CD4-positive, alpha-beta memory T cell (primary cell): ENCODE measurements around the gene IL6ST. TPM values are rescaled to one million over a fixed set of nuclear protein-coding genes. Genes with fewer than 3 reads are reported as not detected.

Experiments
- CTCF ChIA-PET: fragments of 350-600 bp; sonication (Branson Sonifier 250); formaldehyde crosslinking; loops from one replicate; lab custom pipeline; 2021; ENCODE audit warnings: inconsistent platforms; ENCODE audit not compliant: partially characterized antibody; lab: Charles Lee
- POLR2A ChIA-PET: fragments of 350-600 bp; sonication (Branson Sonifier 250); formaldehyde crosslinking; loops from one replicate; lab custom pipeline; 2021; ENCODE audit not compliant: partially characterized antibody; lab: Charles Lee
- DNase-seq, 5 donors: peaks; one replicate each; pipeline versions ENCODE4 v3.0.0 to v3.0.0-alpha.2; 2020 to 2022; ENCODE audit warnings: mixed read lengths in 1 of 5
- H3K27ac ChIP-seq: one replicate; pipeline ENCODE4 v1.7.0; 2013; ENCODE audit warnings: low read depth, low read length
- H3K27me3 ChIP-seq: 2 replicates; pipeline ENCODE4 v1.7.0; 2013; ENCODE audit warnings: mild to moderate bottlenecking, low read length, moderate library complexity; ENCODE audit not compliant: insufficient read depth
- H3K36me3 ChIP-seq: 2 replicates; pipeline ENCODE4 v1.7.0; 2013; ENCODE audit warnings: mild to moderate bottlenecking, low read length, moderate library complexity; ENCODE audit not compliant: insufficient read depth
- H3K4me1 ChIP-seq: 2 replicates; pipeline ENCODE4 v1.7.0; 2013; ENCODE audit warnings: mild to moderate bottlenecking, low read length, moderate library complexity; ENCODE audit not compliant: insufficient read depth
- H3K4me3 ChIP-seq, 2 donors: one replicate each; pipeline ENCODE4 v1.7.0; 2013; ENCODE audit warnings: low read length in 2 of 2, mild to moderate bottlenecking in 1 of 2
- H3K9me3 ChIP-seq, 2 donors: one replicate each; pipeline ENCODE4 v1.7.0; 2013; ENCODE audit warnings: low read length in 2 of 2, control low read depth in 1 of 2; ENCODE audit not compliant: control insufficient read depth in 1 of 2
- H3K27ac Mint-ChIP-seq, 7 donors: one replicate each; pipeline ENCODE4 v1.8.0; 2020 to 2021; ENCODE audit warnings: mixed read lengths in 7 of 7, mild to moderate bottlenecking in 6 of 7, inconsistent platforms in 3 of 7, moderate library complexity in 3 of 7
- H3K27me3 Mint-ChIP-seq, 2 donors: one replicate each; pipeline ENCODE4 v1.8.0; 2020 to 2021; ENCODE audit warnings: mixed read lengths in 2 of 2
- H3K36me3 Mint-ChIP-seq, 2 donors: one replicate each; pipeline ENCODE4 v1.8.0; 2020 to 2021; ENCODE audit warnings: mixed read lengths in 2 of 2, inconsistent platforms in 1 of 2, mild to moderate bottlenecking in 1 of 2
- H3K4me1 Mint-ChIP-seq, 4 donors: one replicate each; pipeline ENCODE4 v1.8.0; 2020 to 2021; ENCODE audit warnings: mixed read lengths in 4 of 4, mild to moderate bottlenecking in 1 of 4
- H3K4me3 Mint-ChIP-seq, 8 donors: one replicate each; pipeline ENCODE4 v1.8.0; 2020 to 2021; ENCODE audit warnings: mixed read lengths in 8 of 8, mild to moderate bottlenecking in 7 of 8, moderate library complexity in 6 of 8, inconsistent platforms in 3 of 8
- H3K9me3 Mint-ChIP-seq, 8 donors: one replicate each; pipeline ENCODE4 v1.8.0; 2020 to 2021; ENCODE audit warnings: mixed read lengths in 8 of 8, mild to moderate bottlenecking in 5 of 8, inconsistent platforms in 3 of 8, moderate library complexity in 1 of 8
- intact Hi-C: fragments of 100-400 bp; cut with micrococcal nuclease; formaldehyde crosslinking; loops from one replicate; pipeline ENCODE4 v1.15.1; 2023
- polyA plus RNA-seq, 2 donors: library from polyadenylated mRNA; unstranded; fragments of 300-500 nt; fragmentation: Illumina TruSeq; gene quantifications; one replicate each; pipeline ENCODE4 v1.2.3, GENCODE V29; 2021
- total RNA-seq, 2 experiments: library from RNA; stranded (reverse); gene quantifications; one replicate each; pipeline ENCODE4 v1.2.3, GENCODE V29; 2021

Gene IL6ST
- total and polyA plus RNA-seq, 4 experiments from 2014 or later, result 26.3 to 180 (median 110) TPM

- POLR2A ChIA-PET, result interaction anchor here (0.6 kb wide), 1 partner anchor 51 kb away, joined by 4 read pairs; no protein-coding TSS in a partner anchor
- H3K27me3 Mint-ChIP-seq, result no peaks in the 10 kb centered on the region
- no peaks in the 10 kb centered on the region for H3K27me3 ChIP-seq
- no peaks in the 10 kb centered on the region for H3K4me1 ChIP-seq
- CTCF ChIA-PET, result no interaction called here
- no peaks in the 10 kb centered on the region for H3K36me3 Mint-ChIP-seq
- no peaks in the 10 kb centered on the region for H3K9me3 Mint-ChIP-seq
- H3K27ac ChIP-seq, result no peak overlapping the region
- DNase-seq, result no peak
- no peak overlapping the region for H3K4me3 Mint-ChIP-seq
- intact Hi-C loops, result no loop called here
- H3K9me3 ChIP-seq, result no peaks in the 10 kb centered on the region
- no peaks in the 10 kb centered on the region for H3K36me3 ChIP-seq
- peaks cover 0 to 13% (median 2%) of the 10 kb centered on the region in 4 donors for H3K4me1 Mint-ChIP-seq
- no peak overlapping the region for H3K27ac Mint-ChIP-seq
- H3K4me3 ChIP-seq, result no peak overlapping the region
Measured at GRCh38 chr5:56028708-56029107, 33.9 kb upstream of the IL6ST start.

- no peak overlapping the region for H3K4me3 Mint-ChIP-seq
- no peak overlapping the region for H3K27ac Mint-ChIP-seq
- Histone ChIP-seq H3K9me3 (no peaks in the 10 kb centered on the region), H3K27ac (no peak overlapping the region), H3K36me3 (no peaks in the 10 kb centered on the region), H3K4me1 (no peaks in the 10 kb centered on the region), H3K4me3 (no peak overlapping the region), H3K27me3 (no peaks in the 10 kb centered on the region)
- no peak for DNase-seq
- intact Hi-C loops, result no loop called here
- CTCF ChIA-PET, result no interaction called here
- H3K27me3 Mint-ChIP-seq, result no peaks in the 10 kb centered on the region
- no peaks in the 10 kb centered on the region for H3K9me3 Mint-ChIP-seq
- H3K4me1 Mint-ChIP-seq, result peaks cover 0 to 13% (median 2%) of the 10 kb centered on the region in 4 donors
- POLR2A ChIA-PET, result interaction anchor here (0.6 to 0.8 kb wide), 2 partner anchors 33 to 37 kb away, joined by 3 read pairs; no protein-coding TSS in a partner anchor
- H3K36me3 Mint-ChIP-seq, result no peaks in the 10 kb centered on the region
Measured at GRCh38 chr5:56026863-56027300, 32.1 kb upstream of the IL6ST start.

GRCh38 chr5:56025151-56025885 is 30.6 kb upstream of the IL6ST start:
- H3K4me3 Mint-ChIP-seq, result no peak overlapping the region
- no peak overlapping the region for H3K4me3 ChIP-seq
- H3K4me1 ChIP-seq, result no peaks in the 10 kb centered on the region
- POLR2A ChIA-PET, result no interaction called here
- H3K27ac Mint-ChIP-seq, result no peak overlapping the region
- H3K4me1 Mint-ChIP-seq, result peaks cover 0 to 13% (median 0%) of the 10 kb centered on the region in 4 donors
- no peaks in the 10 kb centered on the region for H3K36me3 Mint-ChIP-seq
- no peaks in the 10 kb centered on the region for H3K27me3 Mint-ChIP-seq
- H3K9me3 Mint-ChIP-seq, result no peaks in the 10 kb centered on the region
- DNase-seq, result no peak
- CTCF ChIA-PET, result no interaction called here
- no peaks in the 10 kb centered on the region for H3K36me3 ChIP-seq
- intact Hi-C loops, result no loop called here
- H3K27ac ChIP-seq, result no peak overlapping the region
- H3K27me3 ChIP-seq, result no peaks in the 10 kb centered on the region
- H3K9me3 ChIP-seq, result no peaks in the 10 kb centered on the region

- Mint-ChIP-seq H3K4me3 (no peak overlapping the region), H3K36me3 (no peaks in the 10 kb centered on the region), H3K9me3 (no peaks in the 10 kb centered on the region), H3K27me3 (no peaks in the 10 kb centered on the region), H3K4me1 (peaks cover 0 to 9% (median under 1%) of the 10 kb centered on the region in 4 donors), H3K27ac (no peak overlapping the region)
- no peaks in the 10 kb centered on the region for H3K27me3 ChIP-seq
- no peak for DNase-seq
- H3K4me3 ChIP-seq, result no peak overlapping the region
- H3K36me3 ChIP-seq, result no peaks in the 10 kb centered on the region
- peaks cover 3% of the 10 kb centered on the region for H3K4me1 ChIP-seq
- no peak overlapping the region for H3K27ac ChIP-seq
- H3K9me3 ChIP-seq, result no peaks in the 10 kb centered on the region
- intact Hi-C loops, result no loop called here
- POLR2A ChIA-PET, result no interaction called here
- CTCF ChIA-PET, result no interaction called here
Measured at GRCh38 chr5:56024810-56025150, 30.0 kb upstream of the IL6ST start.

- H3K27me3 ChIP-seq, result no peaks in the 10 kb centered on the region
- Mint-ChIP-seq H3K4me3 (no peak overlapping the region), H3K9me3 (no peaks in the 10 kb centered on the region), H3K36me3 (no peaks in the 10 kb centered on the region), H3K27me3 (no peaks in the 10 kb centered on the region), H3K27ac (no peak overlapping the region), H3K4me1 (peaks cover 8 to 10% (median 9%) of the 10 kb centered on the region in 4 donors)
- peaks cover 18% of the 10 kb centered on the region for H3K4me1 ChIP-seq
- no peaks in the 10 kb centered on the region for H3K36me3 ChIP-seq
- no peak overlapping the region for H3K4me3 ChIP-seq
- CTCF ChIA-PET, result no interaction called here
- no peak for DNase-seq
- intact Hi-C loops, result no loop called here
- POLR2A ChIA-PET, result interaction anchor here (0.5 kb wide), 1 partner anchor 318 kb away, joined by 4 read pairs; no protein-coding TSS in a partner anchor
- no peaks in the 10 kb centered on the region for H3K9me3 ChIP-seq
- no peak overlapping the region for H3K27ac ChIP-seq
Measured at GRCh38 chr5:56023296-56023695, 28.5 kb upstream of the IL6ST start.

GRCh38 chr5:56019306-56020272 is 24.8 kb upstream of the IL6ST start:
- peaks cover 10 to 14% (median 12%) of the 10 kb centered on the region in 4 donors for H3K4me1 Mint-ChIP-seq
- DNase-seq, result peak in 1 of 5 donors; percentile 9
- Histone ChIP-seq H3K36me3 (no peaks in the 10 kb centered on the region), H3K4me3 (no peak overlapping the region), H3K9me3 (no peaks in the 10 kb centered on the region), H3K27ac (no peak overlapping the region), H3K27me3 (no peaks in the 10 kb centered on the region), H3K4me1 (peaks cover 20% of the 10 kb centered on the region)
- H3K27me3 Mint-ChIP-seq, result no peaks in the 10 kb centered on the region
- H3K4me3 Mint-ChIP-seq, result peak overlapping the region in 6 of 8 donors; percentile 10 to 59 (median 45)
- H3K27ac Mint-ChIP-seq, result peak overlapping the region in 5 of 7 donors; percentile 6 to 65 (median 20)
- ChIA-PET POLR2A (interaction anchor here (0.6 to 1.6 kb wide), 2 partner anchors 25 to 50 kb away, joined by 3 to 8 read pairs; partner anchors contain the start of gene IL6ST), CTCF (interaction anchor here (1.0 kb wide), 1 partner anchor 27 kb away, joined by 4 read pairs; no protein-coding TSS in a partner anchor)
- intact Hi-C loops, result no loop called here
- peaks cover 0 to 3% (median 0%) of the 10 kb centered on the region in 8 donors for H3K9me3 Mint-ChIP-seq
- H3K36me3 Mint-ChIP-seq, result no peaks in the 10 kb centered on the region

- peaks cover 20% of the 10 kb centered on the region for H3K4me1 ChIP-seq
- H3K4me3 Mint-ChIP-seq, result peak overlapping the region in 5 of 8 donors; percentile 25 to 59 (median 46)
- H3K27ac Mint-ChIP-seq, result peak overlapping the region in 2 of 7 donors; percentile 20 to 53
- H3K4me1 Mint-ChIP-seq, result peaks cover 10 to 16% (median 12%) of the 10 kb centered on the region in 4 donors
- no peaks in the 10 kb centered on the region for H3K9me3 ChIP-seq
- peaks cover 0 to 3% (median 0%) of the 10 kb centered on the region in 8 donors for H3K9me3 Mint-ChIP-seq
- no peaks in the 10 kb centered on the region for H3K36me3 Mint-ChIP-seq
- POLR2A ChIA-PET, result interaction anchor here (1.6 kb wide), 1 partner anchor 24 kb away, joined by 8 read pairs; the partner anchor contains the start of gene IL6ST
- H3K36me3 ChIP-seq, result no peaks in the 10 kb centered on the region
- H3K27ac ChIP-seq, result no peak overlapping the region
- no peak for DNase-seq
- no peaks in the 10 kb centered on the region for H3K27me3 ChIP-seq
- intact Hi-C loops, result no loop called here
- H3K27me3 Mint-ChIP-seq, result no peaks in the 10 kb centered on the region
- no peak overlapping the region for H3K4me3 ChIP-seq
- CTCF ChIA-PET, result no interaction called here
Measured at GRCh38 chr5:56018832-56019231, 24.1 kb upstream of the IL6ST start.
